ENCODE data around the gene TGFB3. TPM values are rescaled to one million over a fixed set of nuclear protein-coding genes. Genes with fewer than 3 reads are reported as not detected.
"Not testable (repeated sequence)": the region's sequence is repeated elsewhere in the genome, so short reads cannot be mapped to it uniquely, and the experiment has no call there.

The TGFB3 gene
- total RNA-seq, 3 donors from 2014 or later (not counting 1 experiment from before 2014, with no cell fraction given) = 10.6 to 12.8 (median 12.3) TPM

GRCh38 chr14:76012354-76012753 is 30.6 kb upstream of the TGFB3 start:
- no peak overlapping the region for H3K4me3 ChIP-seq (ENCODE audit: low read length)
- WGBS (ENCODE audit: insufficient coverage) = 95% methylated on average over 9 of the region's 9 CpGs
- no peak for ATAC-seq
- H3K4me1 ChIP-seq (ENCODE audit: control insufficient read depth, insufficient read depth, low read length) = no peaks in the 10 kb centered on the region
- Mint-ChIP-seq H3K36me3 (peaks cover 22% of the 10 kb centered on the region), H3K27ac (no peak overlapping the region), H3K4me3 (no peak overlapping the region), H3K27me3 (ENCODE audit: low read depth in 2 of 2) (no peaks in the 10 kb centered on the region), H3K4me1 (no peaks in the 10 kb centered on the region), H3K9me3 (no peaks in the 10 kb centered on the region)
- H3K27ac ChIP-seq (ENCODE audit: low read length) = no peak overlapping the region
- intact Hi-C loops (cut with micrococcal nuclease) = no loop called here
- no peaks in the 10 kb centered on the region for H3K36me3 ChIP-seq (ENCODE audit: control insufficient read depth, insufficient read depth, low read length)
- no peaks in the 10 kb centered on the region for H3K9me3 ChIP-seq (ENCODE audit: control insufficient read depth, insufficient read depth, low read length)
- no peak for TF ChIP-seq CTCF (IDR thresholded peaks at IDR 0.05)
- no peak for DNase-seq
- no peaks in the 10 kb centered on the region for H3K27me3 ChIP-seq (ENCODE audit: control insufficient read depth, insufficient read depth, low read length)

GRCh38 chr14:76011930-76012329 is 30.1 kb upstream of the TGFB3 start:
- no peaks in the 10 kb centered on the region for H3K4me1 ChIP-seq (ENCODE audit: control insufficient read depth, insufficient read depth, low read length)
- ATAC-seq (no peak), DNase-seq (no peak)
- no peak for TF ChIP-seq CTCF (IDR thresholded peaks at IDR 0.05)
- no peak overlapping the region for H3K27ac ChIP-seq (ENCODE audit: low read length)
- H3K27ac Mint-ChIP-seq = no peak overlapping the region
- no peaks in the 10 kb centered on the region for H3K9me3 Mint-ChIP-seq
- H3K27me3 ChIP-seq (ENCODE audit: control insufficient read depth, insufficient read depth, low read length) = no peaks in the 10 kb centered on the region
- H3K36me3 ChIP-seq (ENCODE audit: control insufficient read depth, insufficient read depth, low read length) = no peaks in the 10 kb centered on the region
- no peaks in the 10 kb centered on the region for H3K4me1 Mint-ChIP-seq
- H3K4me3 ChIP-seq (ENCODE audit: low read length) = no peak overlapping the region
- H3K36me3 Mint-ChIP-seq = peaks cover 18% of the 10 kb centered on the region
- H3K27me3 Mint-ChIP-seq (ENCODE audit: low read depth in 2 of 2) = no peaks in the 10 kb centered on the region
- intact Hi-C loops (cut with micrococcal nuclease) = no loop called here
- no peaks in the 10 kb centered on the region for H3K9me3 ChIP-seq (ENCODE audit: control insufficient read depth, insufficient read depth, low read length)
- no peak overlapping the region for H3K4me3 Mint-ChIP-seq

- H3K27me3 Mint-ChIP-seq (ENCODE audit: low read depth in 2 of 2); H3K9me3 Mint-ChIP-seq; DNase-seq; H3K27me3 ChIP-seq (ENCODE audit: control insufficient read depth, insufficient read depth, low read length); H3K27ac Mint-ChIP-seq; H3K9me3 ChIP-seq (ENCODE audit: control insufficient read depth, insufficient read depth, low read length); intact Hi-C loops (cut with micrococcal nuclease); H3K4me3 ChIP-seq (ENCODE audit: low read length); H3K4me3 Mint-ChIP-seq; H3K4me1 Mint-ChIP-seq; H3K36me3 ChIP-seq (ENCODE audit: control insufficient read depth, insufficient read depth, low read length); ATAC-seq; H3K27ac ChIP-seq (ENCODE audit: low read length); H3K4me1 ChIP-seq (ENCODE audit: control insufficient read depth, insufficient read depth, low read length): not testable (repeated sequence)
- 87% methylated on average over 3 of the region's 3 CpGs for WGBS (ENCODE audit: insufficient coverage)
- peaks cover 23% of the 10 kb centered on the region for H3K36me3 Mint-ChIP-seq
Measured at GRCh38 chr14:76009627-76010026, 27.8 kb upstream of the TGFB3 start.

- Mint-ChIP-seq H3K4me3 (no peak overlapping the region), H3K27me3 (ENCODE audit: low read depth in 2 of 2) (no peaks in the 10 kb centered on the region), H3K36me3 (peaks cover 25% of the 10 kb centered on the region), H3K4me1 (no peaks in the 10 kb centered on the region), H3K27ac (no peak overlapping the region), H3K9me3 (peaks cover 0 to 3% of the 10 kb centered on the region in 2 donors)
- Histone ChIP-seq H3K36me3 (ENCODE audit: control insufficient read depth, insufficient read depth, low read length) (peaks cover 9% of the 10 kb centered on the region), H3K4me1 (ENCODE audit: control insufficient read depth, insufficient read depth, low read length) (no peaks in the 10 kb centered on the region), H3K9me3 (ENCODE audit: control insufficient read depth, insufficient read depth, low read length) (no peaks in the 10 kb centered on the region), H3K27ac (ENCODE audit: low read length) (no peak overlapping the region), H3K4me3 (ENCODE audit: low read length) (no peak overlapping the region), H3K27me3 (ENCODE audit: control insufficient read depth, insufficient read depth, low read length) (no peaks in the 10 kb centered on the region)
- DNase-seq = no peak
- intact Hi-C loops (cut with micrococcal nuclease) = no loop called here
- 100% methylated on average over 2 of the region's 2 CpGs for WGBS (ENCODE audit: insufficient coverage)
- TF ChIP-seq CTCF (IDR thresholded peaks at IDR 0.05) = no peak
- no peak for ATAC-seq
Measured at GRCh38 chr14:76007852-76008251, 26.1 kb upstream of the TGFB3 start.
